ENCODE data around the gene TFRC. TPM values are rescaled to one million over a fixed set of nuclear protein-coding genes. Genes with fewer than 3 reads are reported as not detected.
"Not testable (repeated sequence)": the region's sequence is repeated elsewhere in the genome, so short reads cannot be mapped to it uniquely, and the experiment has no call there.

The TFRC gene
- total RNA-seq, 1 experiment from 2014 or later, result 143 TPM

- TF ChIP-seq AR (CRISPR knock-in tag; IDR thresholded peaks at IDR 0.05) (no peak), FOXP1 (CRISPR knock-in tag; IDR thresholded peaks at IDR 0.05; ENCODE audit: borderline replicate concordance) (no peak), ZMAT4 (CRISPR knock-in tag; IDR thresholded peaks at IDR 0.05) (no peak), SMAD4 (CRISPR knock-in tag; IDR thresholded peaks at IDR 0.05) (no peak), CBFB (CRISPR knock-in tag; IDR thresholded peaks at IDR 0.05; ENCODE audit: low read depth) (no peak), ZNF138 (CRISPR knock-in tag; conservative IDR thresholded peaks at IDR 0.05) (no peak), ZNF317 (CRISPR knock-in tag; IDR thresholded peaks at IDR 0.05; ENCODE audit: borderline replicate concordance, low read depth) (no peak)
- TF ChIP-seq, protein P1, sequence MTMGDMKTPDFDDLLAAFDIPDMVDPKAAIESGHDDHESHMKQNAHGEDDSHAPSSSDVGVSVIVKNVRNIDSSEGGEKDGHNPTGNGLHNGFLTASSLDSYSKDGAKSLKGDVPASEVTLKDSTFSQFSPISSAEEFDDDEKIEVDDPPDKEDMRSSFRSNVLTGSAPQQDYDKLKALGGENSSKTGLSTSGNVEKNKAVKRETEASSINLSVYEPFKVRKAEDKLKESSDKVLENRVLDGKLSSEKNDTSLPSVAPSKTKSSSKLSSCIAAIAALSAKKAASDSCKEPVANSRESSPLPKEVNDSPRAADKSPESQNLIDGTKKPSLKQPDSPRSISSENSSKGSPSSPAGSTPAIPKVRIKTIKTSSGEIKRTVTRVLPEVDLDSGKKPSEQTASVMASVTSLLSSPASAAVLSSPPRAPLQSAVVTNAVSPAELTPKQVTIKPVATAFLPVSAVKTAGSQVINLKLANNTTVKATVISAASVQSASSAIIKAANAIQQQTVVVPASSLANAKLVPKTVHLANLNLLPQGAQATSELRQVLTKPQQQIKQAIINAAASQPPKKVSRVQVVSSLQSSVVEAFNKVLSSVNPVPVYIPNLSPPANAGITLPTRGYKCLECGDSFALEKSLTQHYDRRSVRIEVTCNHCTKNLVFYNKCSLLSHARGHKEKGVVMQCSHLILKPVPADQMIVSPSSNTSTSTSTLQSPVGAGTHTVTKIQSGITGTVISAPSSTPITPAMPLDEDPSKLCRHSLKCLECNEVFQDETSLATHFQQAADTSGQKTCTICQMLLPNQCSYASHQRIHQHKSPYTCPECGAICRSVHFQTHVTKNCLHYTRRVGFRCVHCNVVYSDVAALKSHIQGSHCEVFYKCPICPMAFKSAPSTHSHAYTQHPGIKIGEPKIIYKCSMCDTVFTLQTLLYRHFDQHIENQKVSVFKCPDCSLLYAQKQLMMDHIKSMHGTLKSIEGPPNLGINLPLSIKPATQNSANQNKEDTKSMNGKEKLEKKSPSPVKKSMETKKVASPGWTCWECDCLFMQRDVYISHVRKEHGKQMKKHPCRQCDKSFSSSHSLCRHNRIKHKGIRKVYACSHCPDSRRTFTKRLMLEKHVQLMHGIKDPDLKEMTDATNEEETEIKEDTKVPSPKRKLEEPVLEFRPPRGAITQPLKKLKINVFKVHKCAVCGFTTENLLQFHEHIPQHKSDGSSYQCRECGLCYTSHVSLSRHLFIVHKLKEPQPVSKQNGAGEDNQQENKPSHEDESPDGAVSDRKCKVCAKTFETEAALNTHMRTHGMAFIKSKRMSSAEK (CRISPR knock-in tag; IDR thresholded peaks at IDR 0.05; ENCODE audit: borderline replicate concordance), result no peak
Observed at GRCh38 chr3:196072313-196072712, 9.6 kb downstream of the TFRC start (continued).

- H3K27me3 Mint-ChIP-seq (ENCODE audit: low read depth); H3K4me3 Mint-ChIP-seq; CTCF ChIA-PET; ATAC-seq; POLR2A ChIA-PET; DNase-seq (ENCODE audit: low spot score); H3K27ac Mint-ChIP-seq; H3K4me1 Mint-ChIP-seq; H3K9me3 Mint-ChIP-seq: not testable (repeated sequence)
- H3K36me3 Mint-ChIP-seq, result peaks cover 86% of the 10 kb centered on the region
Observed at GRCh38 chr3:196068812-196069211, 13.1 kb downstream of the TFRC start.

DNA sequence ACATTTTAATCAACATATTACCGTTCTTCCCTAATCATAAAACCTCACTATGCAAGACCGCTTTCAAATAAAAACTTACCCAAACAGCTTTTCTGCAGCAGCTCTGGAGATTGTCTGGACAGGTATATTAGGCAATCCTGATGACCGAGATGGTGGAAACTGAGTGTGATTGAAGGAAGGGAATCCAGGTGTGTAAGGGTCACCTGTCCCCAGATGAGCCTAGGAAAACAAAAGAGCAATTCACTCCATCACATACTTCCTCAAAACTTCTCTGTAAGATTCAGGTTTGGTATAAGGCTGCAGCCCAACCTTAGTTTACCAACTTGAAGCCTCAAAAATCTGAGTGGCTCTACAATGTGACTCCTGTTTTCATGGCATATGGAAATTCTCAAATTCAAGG, 14.5 kb downstream of the TFRC start:
- DNase-seq (ENCODE audit: low spot score), result no peak
- ATAC-seq, result no peak
- Mint-ChIP-seq H3K9me3 (no peaks in the 10 kb centered on the region), H3K4me1 (no peaks in the 10 kb centered on the region), H3K36me3 (peaks cover 91% of the 10 kb centered on the region), H3K27ac (no peak overlapping the region), H3K27me3 (ENCODE audit: low read depth) (no peaks in the 10 kb centered on the region), H3K4me3 (no peak overlapping the region)
- TF ChIP-seq MYBL2 (CRISPR knock-in tag; IDR thresholded peaks at IDR 0.05) (no peak), ZNF281 (CRISPR knock-in tag; IDR thresholded peaks at IDR 0.05) (no peak), TEAD1 (CRISPR knock-in tag; IDR thresholded peaks at IDR 0.05) (no peak), SMAD4 (CRISPR knock-in tag; IDR thresholded peaks at IDR 0.05) (no peak), CBFB (CRISPR knock-in tag; IDR thresholded peaks at IDR 0.05; ENCODE audit: low read depth) (no peak), NFATC4 (CRISPR knock-in tag; IDR thresholded peaks at IDR 0.05) (no peak)
- TF ChIP-seq, protein P2, sequence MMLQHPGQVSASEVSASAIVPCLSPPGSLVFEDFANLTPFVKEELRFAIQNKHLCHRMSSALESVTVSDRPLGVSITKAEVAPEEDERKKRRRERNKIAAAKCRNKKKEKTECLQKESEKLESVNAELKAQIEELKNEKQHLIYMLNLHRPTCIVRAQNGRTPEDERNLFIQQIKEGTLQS (CRISPR knock-in tag; conservative IDR thresholded peaks at IDR 0.05), result no peak
- ChIA-PET POLR2A (no interaction called here), CTCF (no interaction called here)

All from WTC11 (cell line).